NCI-H146 treated with DMSO at 0.1 percent for 48 hours (cell line): ENCODE results near the gene SORT1.
"Not testable (repeated sequence)": the region's sequence is repeated elsewhere in the genome, so short reads cannot be mapped to it uniquely, and the experiment has no call there.

Experiments
- DNase-seq: peaks from one replicate; lab custom pipeline; 2025; ENCODE audit not compliant: unreplicated experiment; lab: John Stamatoyannopoulos, UW

Gene SORT1

DNA sequence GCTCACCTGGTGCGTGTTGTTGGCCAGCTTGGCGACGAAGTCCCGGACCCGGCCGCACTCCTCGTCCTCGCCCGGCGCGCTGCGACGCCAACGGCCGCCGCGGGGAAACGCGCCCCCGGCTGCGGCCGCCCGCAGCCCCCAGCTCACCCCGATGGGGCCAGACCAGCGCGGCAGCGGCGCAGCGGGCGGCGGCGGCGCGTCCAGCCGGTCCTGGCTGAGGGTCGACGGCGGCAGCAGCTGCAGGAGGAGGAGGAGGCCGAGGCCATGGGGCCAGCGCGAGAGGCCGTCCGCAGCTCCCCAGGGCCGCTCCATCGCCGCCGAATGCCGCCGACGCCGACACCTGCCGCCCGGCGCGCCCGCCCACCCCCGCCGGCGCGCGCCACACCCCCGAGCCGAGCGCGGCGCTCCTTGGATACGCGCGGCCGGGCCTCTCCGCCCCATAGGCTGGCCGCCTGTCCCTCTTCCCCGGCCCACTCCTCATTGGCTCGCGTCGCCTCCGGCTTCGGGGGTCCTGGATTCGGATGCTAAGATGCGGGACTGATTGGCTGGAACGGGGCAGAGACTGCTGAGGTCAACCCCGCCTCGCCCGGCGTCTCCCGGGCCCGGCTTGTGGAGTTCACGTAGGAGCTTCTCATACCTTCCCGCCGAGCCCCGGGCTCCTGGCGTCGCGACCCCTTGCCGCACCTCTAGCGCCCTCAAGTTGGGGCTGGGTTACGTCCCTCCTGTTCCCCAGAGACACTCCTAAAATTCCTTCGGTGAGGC is at the start of gene SORT1:
Gene SORT1, minus strand, starts transcription at position 338 of the 762 bp plus-strand sequence. Its CDS starts 26 bp downstream, at position 312.
- peak; percentile 90 for DNase-seq

DNA sequence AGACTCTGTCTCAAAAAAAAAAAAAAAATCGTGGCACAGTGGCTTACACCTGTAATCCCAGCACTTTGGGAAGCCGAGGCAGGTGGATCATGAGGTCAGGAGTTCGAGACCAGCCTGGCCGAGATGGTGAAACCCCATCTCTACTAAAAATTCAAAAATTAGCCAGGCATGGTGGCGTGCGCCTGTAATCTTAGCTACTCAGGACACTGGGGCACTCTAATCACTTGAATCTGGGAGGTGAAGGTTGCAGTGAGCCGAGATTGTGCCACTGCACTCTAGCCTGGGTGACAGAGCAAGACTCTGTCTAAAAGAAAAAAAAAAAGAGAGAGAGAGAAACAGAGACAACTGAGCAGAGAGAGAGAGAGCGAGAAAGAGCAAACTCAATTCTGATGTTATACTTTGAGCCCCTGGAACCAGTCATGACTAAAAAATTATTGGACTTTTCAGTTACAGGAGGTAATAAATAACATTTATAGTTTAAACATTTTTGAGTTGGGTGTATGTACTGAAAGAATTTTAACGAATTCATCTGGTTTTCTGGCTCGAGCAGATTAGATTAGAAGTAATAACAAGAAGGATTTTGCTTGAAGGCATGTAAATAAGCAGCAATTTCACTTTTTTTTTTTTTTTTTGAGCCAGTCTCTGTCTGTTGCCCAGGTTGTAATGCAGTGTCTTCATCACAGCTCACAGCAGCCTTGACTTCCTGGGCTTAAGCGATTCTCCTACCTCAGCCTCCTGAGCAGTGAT is 48.4 kb upstream of the SORT1 start:
- DNase-seq, result not testable (repeated sequence)

DNA sequence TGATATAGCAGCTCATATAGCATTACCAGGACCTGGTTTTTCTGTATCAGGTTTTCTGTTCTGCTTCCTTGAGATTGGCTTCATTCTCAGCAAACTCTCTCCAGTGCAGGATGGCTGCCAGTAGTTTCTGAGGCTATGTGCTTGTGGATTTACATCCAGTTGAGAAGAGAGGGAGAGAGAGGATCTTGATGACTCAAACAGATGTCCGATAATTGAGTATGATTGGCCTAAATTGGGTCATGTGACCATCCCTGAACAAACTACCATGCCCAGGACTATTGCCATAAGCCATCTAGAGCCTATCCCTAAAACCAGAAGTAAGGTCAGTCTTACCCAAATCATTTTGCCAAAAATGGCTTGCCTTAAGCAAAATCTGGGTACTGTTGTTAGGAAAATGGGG is 46.6 kb upstream of the SORT1 start:
- DNase-seq, result no peak

DNA sequence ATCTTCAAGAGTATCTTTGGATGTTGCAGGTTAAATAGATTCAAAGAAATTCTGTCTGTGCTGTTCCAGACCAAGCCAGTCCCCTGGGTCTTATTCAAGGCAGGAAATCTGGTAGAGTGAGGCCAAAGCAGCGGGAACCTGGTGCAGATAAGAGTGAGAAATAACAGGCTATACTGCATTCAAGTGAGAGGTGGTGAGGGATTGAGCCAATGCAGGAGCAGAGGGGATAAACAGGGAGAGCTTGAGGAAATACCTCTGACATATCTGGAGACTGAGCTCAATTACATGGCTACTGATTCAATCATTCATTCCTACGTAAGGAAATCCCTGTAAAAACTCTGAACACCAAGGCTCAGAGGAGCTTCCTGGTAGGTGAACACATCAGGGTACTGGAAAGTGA is 45.8 kb upstream of the SORT1 start:
- no peak for DNase-seq

DNA sequence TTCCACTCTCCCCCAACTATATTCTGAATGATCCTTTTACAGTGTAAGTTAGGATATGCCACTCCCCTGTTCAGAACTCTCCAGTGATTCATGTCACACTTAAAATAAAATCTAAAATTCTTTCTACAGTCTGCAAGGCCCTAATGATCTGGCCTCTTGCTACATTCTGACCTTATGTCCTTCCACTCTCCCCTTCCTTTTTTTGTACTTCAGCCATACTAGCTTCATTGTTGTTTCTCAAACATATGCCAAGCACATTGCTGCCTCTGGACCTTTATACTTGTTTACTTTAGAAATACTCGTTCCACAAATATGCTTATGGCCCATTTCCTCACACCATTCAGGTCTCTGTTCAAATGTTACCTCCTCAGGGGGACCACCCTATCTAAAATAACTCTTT is 43.4 kb upstream of the SORT1 start:
- DNase-seq, result no peak

DNA sequence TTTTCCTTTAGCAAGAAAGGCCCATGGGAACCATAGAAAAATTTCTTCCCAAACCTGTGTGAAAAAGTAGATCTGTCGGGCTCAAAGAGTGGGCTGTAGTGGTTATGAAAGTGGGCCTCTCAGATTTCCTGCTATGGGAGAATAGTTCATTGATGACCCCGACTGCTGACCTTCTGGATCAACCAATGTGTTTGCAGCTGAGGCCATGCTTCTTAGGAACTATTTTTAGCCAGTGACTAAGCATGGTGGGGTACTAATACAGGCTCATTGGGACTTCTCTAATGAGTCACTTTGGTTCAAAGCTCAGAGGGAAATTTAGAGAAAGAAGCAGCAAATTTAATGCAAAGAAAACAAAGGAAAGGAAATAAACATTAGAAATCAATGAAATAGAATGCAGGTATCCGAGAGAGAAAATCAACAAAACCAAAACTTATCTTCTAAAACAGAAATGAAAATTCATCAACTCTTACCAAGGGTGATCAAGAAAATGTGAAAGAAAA is 41.1 kb upstream of the SORT1 start:
- no peak for DNase-seq

DNA sequence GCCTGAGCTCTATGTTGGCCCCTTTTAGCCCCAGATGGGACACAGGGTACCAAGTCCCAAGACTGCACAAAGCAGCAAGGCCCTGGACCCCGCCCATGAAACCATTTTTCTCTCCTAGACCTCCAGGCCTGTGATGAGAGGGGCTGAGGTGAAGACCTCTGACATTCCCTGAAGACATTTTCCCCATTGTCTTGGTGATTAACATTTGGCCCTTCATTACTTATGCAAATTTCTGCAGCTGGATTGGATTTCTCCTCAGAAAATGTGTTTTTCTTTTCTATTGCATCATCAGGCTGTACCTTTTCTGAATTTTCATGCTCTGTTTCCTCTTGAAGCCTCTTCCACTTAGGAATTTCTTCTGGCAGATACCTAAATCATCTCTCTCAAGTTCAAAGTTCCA is 36.8 kb upstream of the SORT1 start:
- no peak for DNase-seq

DNA sequence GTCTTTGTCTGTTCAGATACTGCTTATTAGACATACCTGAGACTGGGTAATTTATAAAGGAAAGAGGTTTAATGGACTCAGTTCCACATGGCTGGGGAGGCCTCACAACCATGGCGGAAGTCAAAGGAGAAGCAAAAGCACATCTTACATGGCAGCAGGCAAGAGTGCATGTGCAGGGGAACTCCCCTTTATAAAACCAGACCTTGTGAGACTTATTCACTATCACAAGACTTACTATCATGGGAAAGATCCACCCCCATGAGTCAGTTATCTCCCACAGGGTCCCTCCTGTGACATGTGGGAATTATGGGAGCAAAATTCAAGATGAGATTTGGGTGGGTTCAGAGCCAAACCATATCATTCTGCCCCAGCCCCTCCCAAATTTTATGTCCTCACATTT is 35.6 kb upstream of the SORT1 start:
- DNase-seq, result no peak

DNA sequence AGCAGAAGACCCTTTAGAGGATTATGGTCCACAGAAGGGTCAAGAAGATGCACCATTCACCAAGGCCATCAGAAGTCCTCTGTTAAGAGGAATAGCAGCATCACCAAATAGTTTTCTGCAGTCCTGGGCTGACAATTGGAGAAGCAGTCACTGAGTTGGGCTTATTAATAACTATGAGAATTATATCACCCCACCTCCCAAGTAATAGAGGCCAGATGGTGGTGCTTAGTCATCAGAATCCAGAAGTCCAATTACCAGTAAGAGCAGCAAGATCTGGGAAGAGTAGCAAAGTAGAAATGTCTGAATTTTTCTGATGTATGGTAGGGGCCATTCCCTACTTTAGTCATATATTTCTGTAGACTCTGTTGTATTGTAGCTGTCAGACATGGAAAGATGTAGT is 34.6 kb upstream of the SORT1 start:
- DNase-seq, result no peak

DNA sequence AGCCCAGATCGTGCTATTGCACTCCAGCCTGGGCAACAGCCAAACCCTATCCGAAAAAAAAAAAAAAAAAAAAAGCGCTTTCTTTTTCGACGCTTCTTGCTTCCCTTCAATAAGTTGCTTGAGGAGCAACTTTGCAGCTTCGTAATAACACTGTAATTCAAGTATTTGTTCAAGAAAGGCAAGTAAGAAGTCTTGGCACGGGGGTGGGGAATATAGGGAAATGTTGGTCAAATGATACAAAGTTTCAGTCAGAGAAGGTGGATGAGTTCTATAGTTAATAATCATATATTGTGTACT is 29.4 kb upstream of the SORT1 start:
- no peak for DNase-seq

DNA sequence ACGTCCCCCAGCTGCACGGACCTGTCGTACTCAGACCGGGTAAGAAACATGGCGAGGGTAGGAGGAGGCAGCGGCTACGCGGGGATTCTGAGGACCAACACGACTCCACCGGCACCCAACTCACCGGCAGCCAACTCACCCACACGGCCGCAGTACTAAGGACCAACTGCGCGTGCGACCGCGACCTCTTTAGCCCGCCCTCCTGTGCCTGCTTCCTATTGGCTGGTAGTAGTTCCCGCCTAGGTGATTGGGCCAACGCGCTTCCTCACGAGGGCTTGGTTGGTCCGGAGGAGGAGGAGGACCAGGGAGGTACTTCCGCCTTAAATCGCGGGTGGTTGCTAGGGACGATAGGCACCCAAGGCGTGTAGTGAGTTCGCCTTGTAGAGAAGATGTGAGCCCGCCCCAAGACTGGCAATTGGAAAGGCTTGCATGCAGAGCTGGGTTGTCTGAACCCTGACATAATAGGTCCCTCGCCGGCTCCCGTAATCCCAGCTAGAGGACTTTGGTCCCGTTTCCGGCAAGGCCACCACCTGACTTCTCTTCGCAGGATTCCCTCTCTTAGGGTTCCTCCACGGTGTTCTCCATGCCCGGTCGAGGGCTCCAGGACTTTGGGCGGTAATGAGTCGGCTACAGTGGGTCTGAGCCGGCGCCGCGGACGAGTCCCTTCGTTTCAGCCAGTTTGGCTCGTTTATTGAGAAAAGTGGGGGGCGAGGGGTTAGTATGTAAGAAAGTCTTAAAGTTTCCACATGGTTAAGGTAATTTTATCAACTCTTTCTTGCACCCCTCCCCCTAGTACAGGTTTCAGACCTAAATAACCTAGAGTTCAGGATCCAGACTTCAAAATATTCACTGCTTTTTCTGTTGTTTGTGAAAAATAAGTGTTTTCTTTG is 28.8 kb upstream of the SORT1 start, which contains the start of gene PSMA5:
Gene PSMA5, minus strand, starts transcription at position 168 of the 890 bp plus-strand sequence. Its CDS starts 118 bp downstream, at position 50.
- DNase-seq, result peak; percentile 98

DNA sequence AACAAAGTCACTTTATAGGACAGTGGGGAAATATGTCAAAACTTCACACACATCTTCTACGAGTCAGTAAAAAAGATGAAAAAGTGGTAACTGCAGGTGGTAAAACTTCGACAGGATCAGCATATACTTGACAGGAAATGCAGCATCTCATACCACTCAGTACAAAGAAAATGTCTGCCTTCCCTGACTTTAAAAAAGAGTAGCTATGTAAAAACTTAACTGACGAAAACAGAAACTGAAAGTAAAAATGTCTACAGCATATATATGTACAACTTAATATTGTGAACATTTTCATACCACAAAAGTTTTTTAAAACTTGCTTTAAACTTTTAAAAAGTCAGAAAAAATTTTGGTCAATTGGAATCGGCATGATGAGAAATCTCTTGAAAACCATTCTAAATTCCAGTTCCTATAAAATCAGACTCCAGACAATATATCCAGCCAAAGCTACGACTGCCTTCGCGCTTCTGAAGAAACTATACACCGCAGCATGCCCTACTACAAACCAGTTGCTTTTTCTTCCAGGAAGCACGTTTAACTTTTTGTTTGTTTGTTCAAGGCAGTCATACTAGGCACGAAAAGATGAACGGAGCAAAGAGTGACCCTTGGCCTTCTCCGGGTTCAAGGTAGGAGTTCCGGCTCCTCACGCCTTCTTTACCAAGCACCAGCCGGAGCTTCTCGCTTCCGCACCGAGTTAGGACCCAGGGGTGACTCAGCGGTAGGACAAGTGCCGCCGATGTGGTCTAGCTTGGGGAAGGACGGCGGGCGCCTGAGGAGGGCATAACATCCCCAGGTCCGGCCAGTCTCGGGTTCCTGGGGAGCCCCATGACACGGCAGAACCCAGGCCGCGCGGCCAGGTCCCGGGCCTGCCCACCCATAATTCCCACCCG is 27.9 kb upstream of the SORT1 start:
- DNase-seq, result no peak

DNA sequence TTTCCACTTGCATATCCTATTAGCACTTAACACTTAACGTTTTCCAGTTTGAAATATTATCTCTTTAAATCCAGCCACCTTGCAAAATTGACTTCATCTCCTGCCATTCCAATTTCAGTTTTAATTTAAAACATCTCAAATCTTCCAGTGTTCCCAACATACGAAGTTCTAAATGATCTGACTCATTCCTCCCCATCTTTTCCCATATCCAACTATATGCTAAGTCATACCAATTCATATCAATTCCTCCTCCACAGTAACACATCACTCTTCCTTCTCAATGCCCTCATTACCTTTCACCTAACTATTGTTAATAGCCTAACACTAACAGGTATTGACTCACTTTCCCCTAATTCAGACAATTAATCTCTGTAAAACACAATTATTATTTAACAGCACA is 25.8 kb upstream of the SORT1 start:
- DNase-seq, result no peak

DNA sequence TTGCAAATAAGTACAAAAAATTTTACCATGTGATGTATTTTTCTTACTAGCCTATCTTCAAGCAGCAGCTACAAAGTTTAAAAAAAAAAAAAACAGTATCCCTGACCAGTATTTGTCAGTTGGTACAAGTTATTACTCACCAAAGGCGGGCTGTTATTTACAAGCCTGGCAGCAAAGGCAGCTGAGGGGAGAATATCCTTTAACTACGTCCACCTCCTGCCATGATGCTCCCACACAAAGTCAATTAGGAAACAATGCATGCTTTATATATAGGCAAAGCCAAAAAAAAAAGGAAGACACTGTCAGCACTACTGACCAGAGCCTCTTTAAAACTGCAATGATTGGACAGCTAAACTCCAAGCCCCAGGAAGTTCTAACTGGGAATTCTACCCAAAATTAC is 14.8 kb upstream of the SORT1 start:
- no peak for DNase-seq

DNA sequence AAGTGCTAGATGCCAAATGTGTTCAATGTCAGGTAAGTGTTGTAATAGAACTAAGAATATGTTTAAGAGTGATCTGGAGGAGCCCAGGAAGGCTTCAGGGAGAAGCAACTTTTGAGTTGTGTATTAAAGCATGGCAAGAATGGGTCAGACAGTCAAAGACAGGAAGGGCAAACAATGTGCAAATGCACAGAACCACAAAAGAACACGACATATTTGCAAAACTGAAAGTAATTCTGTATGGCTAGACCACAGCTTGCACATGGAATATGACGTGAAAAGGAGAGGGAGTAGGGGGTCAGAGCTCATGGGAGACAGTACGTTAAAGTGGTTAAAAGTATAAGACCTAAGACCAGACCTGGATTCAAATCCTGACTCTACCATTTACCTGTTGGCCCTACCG is 7.1 kb upstream of the SORT1 start:
- DNase-seq, result no peak

DNA sequence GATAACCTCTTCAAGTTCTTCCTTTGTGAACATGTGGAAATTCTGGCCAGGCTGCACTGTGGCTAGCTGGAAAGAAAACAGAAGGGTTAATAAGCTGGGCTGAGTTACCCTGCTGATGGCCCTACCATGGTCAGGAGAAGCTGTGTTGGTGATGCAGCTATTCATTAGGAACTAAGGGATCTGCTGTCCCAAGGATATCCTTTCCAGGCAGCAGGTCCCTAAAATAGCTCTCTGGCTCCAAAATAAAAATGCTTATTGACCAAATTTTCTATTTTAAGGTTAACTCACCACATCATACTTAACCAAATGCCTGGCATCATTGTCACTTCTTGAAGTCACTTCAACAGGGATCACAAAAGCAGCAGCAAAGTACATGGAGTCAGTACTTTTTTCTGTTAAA is 4.3 kb upstream of the SORT1 start:
- DNase-seq, result no peak

DNA sequence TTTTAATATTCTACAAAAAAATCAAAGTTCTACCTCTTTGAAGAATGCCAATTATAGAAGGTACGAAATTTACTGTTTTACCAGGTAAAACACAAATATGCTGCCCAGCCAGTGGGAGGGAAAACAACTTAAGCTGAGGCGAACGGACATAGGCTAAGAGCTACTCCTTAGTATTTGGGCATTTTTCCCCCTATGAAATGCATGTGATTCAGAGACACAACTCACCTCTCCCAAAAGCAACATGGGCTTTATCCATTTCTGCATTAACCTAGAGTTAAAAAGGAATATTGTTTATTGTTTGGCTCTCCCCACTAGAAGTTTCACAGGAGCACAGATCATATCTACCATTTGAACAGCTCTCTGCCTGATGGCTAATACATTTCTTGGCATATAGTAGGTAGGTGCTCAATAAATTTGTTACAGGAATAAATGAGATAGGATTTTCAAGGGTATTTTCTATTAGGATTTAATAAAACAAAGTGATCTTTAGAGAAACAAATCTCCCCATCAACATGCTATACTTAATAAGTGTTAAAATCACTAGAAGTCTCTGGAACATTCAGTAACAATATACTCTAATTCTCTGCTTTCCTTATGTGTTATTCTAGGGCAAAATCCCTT is 2.4 kb upstream of the SORT1 start:
- no peak for DNase-seq

DNA sequence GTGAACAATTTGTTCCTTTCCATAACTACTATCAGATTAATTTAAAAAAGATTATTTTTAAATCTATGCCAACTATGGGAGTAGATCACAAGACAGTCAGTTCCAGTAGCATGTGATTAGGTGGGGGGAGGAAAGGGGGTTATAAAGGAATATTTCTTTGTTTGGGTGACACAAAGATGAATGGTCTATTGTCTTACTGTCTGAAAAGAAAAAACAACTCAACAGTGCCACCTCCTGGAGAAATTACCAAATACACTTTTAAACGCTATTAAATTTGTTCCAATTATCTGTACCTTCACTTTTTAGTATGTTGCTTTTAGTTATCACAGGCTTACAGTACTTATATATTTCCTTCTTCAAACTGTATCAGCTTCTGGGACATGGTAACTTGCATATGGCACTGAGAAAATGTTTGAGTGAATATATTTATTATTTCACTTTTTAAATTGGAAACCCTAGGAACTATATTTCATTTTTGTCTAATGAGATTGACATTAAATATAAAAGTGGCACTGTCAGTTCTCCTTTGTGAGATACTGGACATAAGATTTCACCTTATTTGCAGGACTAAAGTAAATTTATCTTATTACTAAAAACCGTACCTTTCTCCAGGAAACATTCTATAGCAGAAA is 1.7 kb upstream of the SORT1 start:
- DNase-seq, result peak; percentile 61
